Activated naive CD4-positive, alpha-beta T cell treated with anti-CD3 and anti-CD28 coated beads, Interleukin-2, amount 10 ng/mL, durations not matched to agents 7 days and 5 days (primary cell): ENCODE measurements around the gene SLC12A8.

Experiments
- CTCF ChIA-PET: fragments of 350-600 bp; sonication (Branson Sonifier 250); formaldehyde crosslinking; loops from one replicate; lab custom pipeline; 2021; ENCODE audit warnings: antibody characterized with exemption; lab: Charles Lee
- DNase-seq: peaks from one replicate; pipeline ENCODE4 v3.0.0-alpha.2; 2020
- H3K27ac Mint-ChIP-seq: one replicate; pipeline ENCODE4 v1.8.0; 2021; ENCODE audit warnings: mild to moderate bottlenecking, moderate library complexity, mixed read lengths
- H3K27me3 Mint-ChIP-seq: one replicate; pipeline ENCODE4 v1.8.0; 2021; ENCODE audit warnings: mild to moderate bottlenecking, mixed read lengths
- H3K36me3 Mint-ChIP-seq: one replicate; pipeline ENCODE4 v1.8.0; 2021; ENCODE audit warnings: mixed read lengths
- H3K4me1 Mint-ChIP-seq: one replicate; pipeline ENCODE4 v1.8.0; 2021; ENCODE audit warnings: mixed read lengths
- H3K4me3 Mint-ChIP-seq: one replicate; pipeline ENCODE4 v1.8.0; 2021; ENCODE audit warnings: mild to moderate bottlenecking, moderate library complexity, mixed read lengths
- H3K9me3 Mint-ChIP-seq: one replicate; pipeline ENCODE4 v1.8.0; 2021; ENCODE audit warnings: mixed read lengths

Gene SLC12A8

DNA sequence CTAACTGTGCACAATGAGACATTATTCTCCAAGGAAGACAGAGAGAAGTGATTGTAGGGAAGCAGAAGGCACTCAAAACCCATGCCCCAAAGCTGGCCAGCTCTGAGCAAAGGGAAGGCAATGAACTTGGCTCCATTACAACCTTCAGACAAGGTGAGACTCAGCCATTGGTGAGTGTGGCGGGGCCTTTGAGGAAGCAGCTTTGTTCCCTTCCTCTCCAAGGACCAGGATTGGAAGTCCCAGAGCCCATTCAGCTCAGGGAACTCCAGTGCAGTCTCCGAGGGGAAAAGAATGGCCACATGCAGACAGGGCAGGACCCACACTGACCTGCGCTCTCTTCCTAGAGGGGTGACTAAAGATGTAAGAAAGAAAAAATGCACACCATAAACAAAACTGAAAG is 179.9 kb downstream of the SLC12A8 start:
- Mint-ChIP-seq H3K9me3 (peaks cover 24% of the 10 kb centered on the region), H3K4me3 (no peak overlapping the region), H3K4me1 (peaks cover 41% of the 10 kb centered on the region), H3K27ac (no peak overlapping the region), H3K36me3 (peaks cover 66% of the 10 kb centered on the region), H3K27me3 (no peaks in the 10 kb centered on the region)
- CTCF ChIA-PET = no interaction called here
- no peak for DNase-seq
